Fibroblast of mammary gland (primary cell): Measurements from ENCODE around the gene GNB5.

Experiments
- DNase-seq: peaks from one replicate; pipeline ENCODE4 v3.0.0-alpha.2; 2010; ENCODE audit warnings: low read depth
- H3K4me3 ChIP-seq: 2 replicates; pipeline ENCODE4 v1.5.1; 2011; ENCODE audit warnings: low read depth, mild to moderate bottlenecking, low read length, moderate library complexity; ENCODE audit not compliant: control insufficient read depth
- TF ChIP-seq, protein P1 (sequence below): conservative IDR thresholded peaks from 2 replicates; pipeline ENCODE4 v1.5.1; 2011; ENCODE audit warnings: low read depth, low read length, inconsistent platforms; ENCODE audit not compliant: control insufficient read depth, insufficient read depth

The GNB5 gene

DNA sequence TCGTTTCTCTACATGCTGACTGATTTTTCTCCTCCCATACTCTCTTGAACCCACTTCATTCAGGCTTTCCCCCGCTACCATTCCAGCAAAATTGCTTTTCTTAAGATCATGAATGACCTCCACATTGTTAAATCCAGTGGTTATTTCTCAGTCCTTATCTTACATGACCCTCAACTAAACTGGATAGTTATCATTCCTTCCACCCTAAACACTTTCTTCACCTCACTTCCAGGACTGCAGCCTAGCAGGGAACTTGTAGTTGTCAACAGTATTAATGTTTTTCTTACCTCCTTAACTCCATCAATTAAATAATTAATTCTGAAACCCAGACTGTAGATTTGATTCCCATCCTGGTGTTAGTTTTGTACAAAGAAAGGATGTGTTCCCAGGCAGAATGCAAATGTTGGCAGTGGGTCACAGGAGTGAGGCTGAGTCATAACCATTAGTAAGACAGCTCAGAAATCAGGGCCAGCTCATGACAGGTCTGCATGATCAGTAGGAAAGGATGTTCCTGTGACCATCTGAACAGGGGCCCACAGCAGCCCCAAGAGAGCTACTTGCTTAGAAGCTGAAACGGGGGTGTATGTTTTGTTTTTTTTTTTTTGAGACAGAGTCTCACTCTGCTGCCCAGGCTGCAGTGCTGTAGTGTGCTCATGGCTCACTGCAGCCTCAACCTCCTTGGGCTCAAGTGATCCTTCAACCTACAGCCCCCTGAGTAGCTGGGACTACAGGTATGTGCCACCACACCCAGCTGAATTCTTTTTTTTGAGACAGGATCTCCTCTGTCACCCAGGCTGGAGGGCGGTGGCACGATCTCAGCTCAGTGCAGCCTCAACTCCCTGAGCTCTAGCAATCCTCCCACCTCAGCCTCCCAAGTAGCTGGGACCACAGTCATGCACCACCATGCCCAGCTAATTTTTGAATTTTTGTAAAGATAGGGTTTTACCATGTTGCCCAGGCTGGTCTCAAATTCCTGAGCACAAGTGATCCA is 87.7 kb downstream of the GNB5 start:
- H3K4me3 ChIP-seq, result no peak overlapping the region
- DNase-seq, result peak; percentile 100
- TF ChIP-seq, protein P1, sequence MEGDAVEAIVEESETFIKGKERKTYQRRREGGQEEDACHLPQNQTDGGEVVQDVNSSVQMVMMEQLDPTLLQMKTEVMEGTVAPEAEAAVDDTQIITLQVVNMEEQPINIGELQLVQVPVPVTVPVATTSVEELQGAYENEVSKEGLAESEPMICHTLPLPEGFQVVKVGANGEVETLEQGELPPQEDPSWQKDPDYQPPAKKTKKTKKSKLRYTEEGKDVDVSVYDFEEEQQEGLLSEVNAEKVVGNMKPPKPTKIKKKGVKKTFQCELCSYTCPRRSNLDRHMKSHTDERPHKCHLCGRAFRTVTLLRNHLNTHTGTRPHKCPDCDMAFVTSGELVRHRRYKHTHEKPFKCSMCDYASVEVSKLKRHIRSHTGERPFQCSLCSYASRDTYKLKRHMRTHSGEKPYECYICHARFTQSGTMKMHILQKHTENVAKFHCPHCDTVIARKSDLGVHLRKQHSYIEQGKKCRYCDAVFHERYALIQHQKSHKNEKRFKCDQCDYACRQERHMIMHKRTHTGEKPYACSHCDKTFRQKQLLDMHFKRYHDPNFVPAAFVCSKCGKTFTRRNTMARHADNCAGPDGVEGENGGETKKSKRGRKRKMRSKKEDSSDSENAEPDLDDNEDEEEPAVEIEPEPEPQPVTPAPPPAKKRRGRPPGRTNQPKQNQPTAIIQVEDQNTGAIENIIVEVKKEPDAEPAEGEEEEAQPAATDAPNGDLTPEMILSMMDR, result no peak

DNA sequence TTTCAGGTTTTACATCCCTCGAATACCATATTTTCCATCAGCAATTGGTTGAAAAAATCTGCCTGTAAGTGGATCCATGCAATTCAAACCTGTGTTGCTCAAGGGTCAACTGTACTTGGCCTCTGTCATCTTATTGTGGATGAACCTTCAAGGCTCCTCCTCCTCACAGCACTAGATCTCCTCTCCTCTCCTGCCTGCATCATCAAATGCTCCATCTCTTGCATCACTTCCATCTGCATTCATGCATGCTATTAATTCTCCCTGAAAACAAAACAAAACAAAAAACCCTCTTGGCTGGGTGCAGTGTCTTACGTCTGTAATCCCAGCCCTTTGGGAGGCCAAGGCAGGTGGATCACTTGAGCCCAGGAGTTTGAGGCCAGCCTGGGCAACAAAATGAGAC is 88.7 kb downstream of the GNB5 start:
- TF ChIP-seq, protein P1, result no peak
- peak; percentile 99 for DNase-seq
- no peak overlapping the region for H3K4me3 ChIP-seq

DNA sequence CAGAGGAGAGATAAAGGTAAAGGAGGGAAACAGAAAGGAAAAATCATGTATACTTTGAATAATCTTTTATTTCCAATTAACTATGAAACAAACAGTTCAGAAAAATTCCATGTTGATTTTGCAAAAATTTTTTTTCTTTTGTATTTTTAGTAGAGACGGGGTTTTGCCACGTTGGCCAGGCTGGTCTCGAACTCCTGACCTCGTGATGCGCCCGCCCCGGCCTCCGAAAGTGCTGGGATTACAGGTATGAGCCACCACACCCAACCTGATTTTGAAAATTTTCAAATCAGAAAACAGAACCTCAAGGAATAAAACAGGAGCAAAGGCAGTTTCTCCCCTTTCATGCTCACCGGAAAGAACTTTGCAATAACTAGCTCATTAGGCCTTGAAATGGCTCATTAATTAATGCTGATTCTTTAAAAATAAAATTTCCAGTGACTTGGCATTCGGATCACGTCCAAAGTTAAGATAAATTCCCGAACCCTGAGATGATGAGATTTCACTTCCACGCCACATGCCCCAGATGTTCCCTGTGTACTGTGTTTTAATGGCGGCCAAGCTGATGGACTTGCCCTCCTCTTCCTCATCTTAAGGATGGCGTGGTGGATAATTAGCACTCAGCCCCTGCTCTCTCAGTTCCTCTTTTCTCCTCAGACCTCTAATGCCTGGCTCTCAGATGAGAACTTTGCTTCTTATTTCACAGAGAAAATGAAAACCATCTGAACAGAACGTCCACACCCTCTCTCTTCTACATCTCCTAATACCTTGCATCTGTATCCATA is 89.5 kb downstream of the GNB5 start:
- H3K4me3 ChIP-seq, result no peak overlapping the region
- no peak for DNase-seq
- TF ChIP-seq, protein P1, result no peak

DNA sequence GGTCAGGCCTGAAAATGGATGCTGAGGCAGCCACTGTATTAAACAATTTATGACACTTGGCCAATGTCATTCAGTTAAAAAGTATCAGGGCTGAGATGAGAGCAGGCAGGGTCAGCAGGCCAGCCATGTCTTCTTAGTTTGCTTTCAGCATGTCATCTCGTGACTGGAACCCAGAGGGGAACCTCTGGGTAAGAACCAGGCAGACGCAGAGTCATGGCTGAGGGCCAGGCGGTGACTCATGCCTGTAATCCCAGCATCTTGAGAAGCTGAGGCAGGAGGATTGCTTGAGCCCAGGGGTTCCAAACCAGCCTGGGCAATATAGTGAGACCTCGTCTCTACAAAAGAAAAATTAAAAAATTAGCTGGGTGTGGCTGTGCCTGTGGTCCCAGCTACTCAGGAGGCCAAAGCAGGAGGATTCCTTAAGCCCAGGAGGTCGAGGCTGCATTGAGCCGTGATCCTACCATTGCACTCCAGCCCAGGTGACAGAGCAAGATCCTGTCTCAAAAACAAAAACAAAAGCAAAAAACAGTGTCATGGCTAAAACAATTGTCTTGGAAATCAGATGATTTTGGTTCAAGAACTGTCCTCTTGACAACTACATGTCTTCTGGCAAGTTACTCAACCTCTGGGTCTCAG is 90.3 kb downstream of the GNB5 start:
- TF ChIP-seq, protein P1, result no peak
- peak; percentile 98 for DNase-seq
- no peak overlapping the region for H3K4me3 ChIP-seq

DNA sequence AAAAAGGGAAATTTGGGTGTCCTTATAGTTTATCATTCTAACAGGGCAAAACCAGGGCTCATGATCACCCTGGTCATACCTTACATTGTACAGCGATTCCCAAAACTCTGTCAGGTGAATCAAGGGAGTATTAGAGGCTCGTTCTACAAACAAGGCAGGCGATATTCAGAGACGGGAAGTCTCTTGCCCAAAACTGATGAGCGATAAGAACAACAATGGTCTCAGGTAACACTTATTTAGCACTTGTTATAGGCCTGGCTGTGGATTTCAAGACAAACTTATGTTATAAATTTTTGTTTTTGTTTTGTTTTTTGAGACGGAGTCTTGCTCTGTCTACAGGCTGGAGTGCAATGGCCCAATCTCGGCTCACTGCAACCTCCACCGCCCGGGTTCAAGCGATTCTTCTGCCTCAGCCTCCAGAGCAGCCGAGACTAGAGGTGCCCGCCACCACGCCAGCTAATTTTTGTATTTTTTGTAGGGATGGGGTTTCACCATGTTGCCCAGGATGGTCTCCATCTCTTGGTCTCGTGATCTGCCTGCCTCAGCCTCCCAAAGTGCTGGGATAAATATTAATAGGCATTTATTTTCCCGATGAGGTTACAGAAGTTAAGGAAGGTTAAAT is 91.4 kb downstream of the GNB5 start:
- no peak for DNase-seq
- TF ChIP-seq, protein P1, result no peak
- no peak overlapping the region for H3K4me3 ChIP-seq

DNA sequence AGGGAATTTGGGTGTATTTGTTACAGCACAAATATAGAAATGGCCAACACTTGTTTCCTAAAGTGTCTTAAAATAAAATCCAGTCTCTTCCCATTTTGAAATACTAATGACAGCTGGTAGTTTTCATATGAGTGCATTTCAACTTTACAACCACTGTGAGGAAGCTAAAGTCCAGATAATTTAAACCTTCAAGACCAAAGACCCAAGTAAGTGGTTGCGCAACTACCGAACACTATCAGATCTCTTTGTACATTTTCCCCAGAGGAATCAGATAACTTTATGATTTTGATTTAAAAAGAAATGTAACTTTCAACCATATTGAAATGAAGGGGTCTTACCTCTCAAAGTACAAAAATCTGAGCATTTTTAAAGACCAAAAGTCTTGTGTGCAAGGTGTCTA is 92.9 kb downstream of the GNB5 start:
- no peak overlapping the region for H3K4me3 ChIP-seq
- DNase-seq, result no peak
- TF ChIP-seq, protein P1, result no peak
